ENCODE measurements around the gene OPCML.

GRCh38 chr11:133072378-133072777 is 459.9 kb downstream of the OPCML start:
- TF ChIP-seq FOXA1 (IDR thresholded peaks at IDR 0.05): no peak
- TF ChIP-seq RAD21 (IDR thresholded peaks at IDR 0.05): no peak
- TF ChIP-seq CTCF (IDR thresholded peaks at IDR 0.05; ENCODE audit: low read depth, low read length, missing input control): no peak
- no peak for TF ChIP-seq TAF1 (conservative IDR thresholded peaks at IDR 0.05)
- no peak for TF ChIP-seq SP1 (IDR thresholded peaks at IDR 0.05)
- no peak for TF ChIP-seq GABPA (IDR thresholded peaks at IDR 0.05 in 1 of 2, conservative IDR thresholded peaks at IDR 0.05 in 1 of 2)
- no peak for TF ChIP-seq FOXA2 (IDR thresholded peaks at IDR 0.05)
- TF ChIP-seq ATF3 (IDR thresholded peaks at IDR 0.05): no peak
- TF ChIP-seq HNF4G (IDR thresholded peaks at IDR 0.05): no peak
- TF ChIP-seq, protein P1, sequence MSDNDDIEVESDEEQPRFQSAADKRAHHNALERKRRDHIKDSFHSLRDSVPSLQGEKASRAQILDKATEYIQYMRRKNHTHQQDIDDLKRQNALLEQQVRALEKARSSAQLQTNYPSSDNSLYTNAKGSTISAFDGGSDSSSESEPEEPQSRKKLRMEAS (IDR thresholded peaks at IDR 0.05): no peak
- TF ChIP-seq, protein P2, sequence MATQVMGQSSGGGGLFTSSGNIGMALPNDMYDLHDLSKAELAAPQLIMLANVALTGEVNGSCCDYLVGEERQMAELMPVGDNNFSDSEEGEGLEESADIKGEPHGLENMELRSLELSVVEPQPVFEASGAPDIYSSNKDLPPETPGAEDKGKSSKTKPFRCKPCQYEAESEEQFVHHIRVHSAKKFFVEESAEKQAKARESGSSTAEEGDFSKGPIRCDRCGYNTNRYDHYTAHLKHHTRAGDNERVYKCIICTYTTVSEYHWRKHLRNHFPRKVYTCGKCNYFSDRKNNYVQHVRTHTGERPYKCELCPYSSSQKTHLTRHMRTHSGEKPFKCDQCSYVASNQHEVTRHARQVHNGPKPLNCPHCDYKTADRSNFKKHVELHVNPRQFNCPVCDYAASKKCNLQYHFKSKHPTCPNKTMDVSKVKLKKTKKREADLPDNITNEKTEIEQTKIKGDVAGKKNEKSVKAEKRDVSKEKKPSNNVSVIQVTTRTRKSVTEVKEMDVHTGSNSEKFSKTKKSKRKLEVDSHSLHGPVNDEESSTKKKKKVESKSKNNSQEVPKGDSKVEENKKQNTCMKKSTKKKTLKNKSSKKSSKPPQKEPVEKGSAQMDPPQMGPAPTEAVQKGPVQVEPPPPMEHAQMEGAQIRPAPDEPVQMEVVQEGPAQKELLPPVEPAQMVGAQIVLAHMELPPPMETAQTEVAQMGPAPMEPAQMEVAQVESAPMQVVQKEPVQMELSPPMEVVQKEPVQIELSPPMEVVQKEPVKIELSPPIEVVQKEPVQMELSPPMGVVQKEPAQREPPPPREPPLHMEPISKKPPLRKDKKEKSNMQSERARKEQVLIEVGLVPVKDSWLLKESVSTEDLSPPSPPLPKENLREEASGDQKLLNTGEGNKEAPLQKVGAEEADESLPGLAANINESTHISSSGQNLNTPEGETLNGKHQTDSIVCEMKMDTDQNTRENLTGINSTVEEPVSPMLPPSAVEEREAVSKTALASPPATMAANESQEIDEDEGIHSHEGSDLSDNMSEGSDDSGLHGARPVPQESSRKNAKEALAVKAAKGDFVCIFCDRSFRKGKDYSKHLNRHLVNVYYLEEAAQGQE (IDR thresholded peaks at IDR 0.05): no peak
